Measurements from ENCODE around the gene DNAAF3.
"Not testable (repeated sequence)": the region's sequence is repeated elsewhere in the genome, so short reads cannot be mapped to it uniquely, and the experiment has no call there.

DNAAF3 gene

DNA sequence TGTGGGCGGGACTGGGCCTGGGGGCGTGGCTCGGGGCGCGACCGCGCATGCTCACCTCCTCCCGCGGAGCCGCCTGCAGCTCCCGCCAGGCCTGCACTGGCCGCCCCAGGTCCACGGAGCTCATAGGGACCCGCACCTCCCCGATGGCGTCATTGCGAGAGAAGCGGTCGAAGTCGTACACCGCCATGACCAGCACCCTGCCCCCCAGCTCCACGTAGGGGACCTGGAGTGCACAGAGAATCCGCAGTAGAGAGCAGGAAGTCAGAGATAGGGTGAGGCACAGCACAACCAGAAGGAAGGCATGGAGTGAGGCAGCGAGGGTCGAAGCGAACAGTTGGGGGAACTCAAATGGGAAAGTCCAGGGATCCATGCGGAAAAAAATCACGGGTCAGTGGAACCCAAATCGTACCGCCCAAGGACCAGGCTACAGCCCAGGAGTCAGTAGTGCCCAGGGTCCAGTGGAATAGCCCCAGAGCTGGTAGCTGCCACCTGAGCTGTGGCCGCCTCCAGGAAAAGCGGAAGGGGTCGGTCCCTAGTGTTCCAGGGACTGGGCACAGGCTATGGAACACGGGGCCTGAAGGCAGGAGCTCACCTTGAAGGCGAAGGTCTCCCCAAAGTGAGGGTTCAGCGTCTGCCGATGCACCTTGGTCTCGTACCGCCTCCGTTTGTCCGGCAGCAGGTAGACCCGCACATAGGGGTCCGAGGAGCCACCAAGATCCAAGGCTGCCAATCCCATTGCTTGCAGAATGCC lies 8.9 kb upstream of the DNAAF3 start:
- H3K27ac ChIP-seq (ENCODE audit: insufficient read depth, low read length, poor library complexity, severe bottlenecking): no peak overlapping the region
- peaks cover 29% of the 10 kb centered on the region for H3K4me1 ChIP-seq (ENCODE audit: control insufficient read depth, insufficient read depth, low read length, poor library complexity, severe bottlenecking)
- no peaks in the 10 kb centered on the region for H3K9me3 ChIP-seq (ENCODE audit: control insufficient read depth, low read length)
- peaks cover 50% of the 10 kb centered on the region for H3K27me3 ChIP-seq (replicated peaks; ENCODE audit: control insufficient read depth, insufficient read depth, low read length, poor library complexity, severe bottlenecking)
- no peak for DNase-seq
- no peak overlapping the region for H3K4me3 ChIP-seq (ENCODE audit: insufficient read depth, low read depth, low read length, poor library complexity, severe bottlenecking)
- H3K36me3 ChIP-seq (ENCODE audit: control insufficient read depth, insufficient read depth, low read length): no peaks in the 10 kb centered on the region

DNA sequence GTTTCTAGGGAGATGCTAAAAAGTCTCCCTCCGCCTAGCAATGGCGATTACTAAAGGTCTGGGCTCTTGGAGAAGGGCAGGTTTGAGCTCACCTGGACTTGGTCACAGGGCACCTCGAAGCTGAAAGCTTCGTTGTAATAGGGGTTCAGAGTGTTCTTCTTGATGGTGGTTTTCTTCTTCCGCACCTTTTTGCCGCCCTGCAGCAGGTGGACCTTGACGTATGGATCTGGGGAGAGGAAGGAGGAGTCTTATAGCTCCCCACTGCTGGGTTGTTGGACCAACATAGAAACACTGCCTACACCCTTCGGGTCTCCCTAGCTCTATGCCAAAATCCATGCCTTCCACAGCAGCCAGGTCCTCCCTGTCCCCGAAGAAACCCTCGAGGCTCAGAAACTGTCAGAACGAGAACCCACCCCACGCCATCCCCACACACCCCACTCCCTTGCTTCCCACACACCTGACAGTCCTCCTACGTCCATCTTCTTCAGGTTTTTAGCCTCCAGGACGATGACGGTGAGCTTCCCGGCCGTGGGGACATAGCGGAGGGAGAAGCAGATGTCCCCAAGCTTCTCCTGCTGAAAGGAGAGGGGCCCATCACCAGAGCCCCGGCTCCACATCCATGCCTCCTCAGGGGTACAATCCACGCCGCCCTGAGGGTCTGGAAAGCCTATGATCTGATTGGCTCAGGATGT lies 8.2 kb upstream of the DNAAF3 start:
- H3K4me1 ChIP-seq (ENCODE audit: control insufficient read depth, insufficient read depth, low read length, poor library complexity, severe bottlenecking): peaks cover 23% of the 10 kb centered on the region
- no peak overlapping the region for H3K4me3 ChIP-seq (ENCODE audit: insufficient read depth, low read depth, low read length, poor library complexity, severe bottlenecking)
- H3K27ac ChIP-seq (ENCODE audit: insufficient read depth, low read length, poor library complexity, severe bottlenecking): no peak overlapping the region
- H3K27me3 ChIP-seq (replicated peaks; ENCODE audit: control insufficient read depth, insufficient read depth, low read length, poor library complexity, severe bottlenecking): peaks cover 51% of the 10 kb centered on the region
- H3K36me3 ChIP-seq (ENCODE audit: control insufficient read depth, insufficient read depth, low read length): no peaks in the 10 kb centered on the region
- DNase-seq: no peak
- no peaks in the 10 kb centered on the region for H3K9me3 ChIP-seq (ENCODE audit: control insufficient read depth, low read length)

DNA sequence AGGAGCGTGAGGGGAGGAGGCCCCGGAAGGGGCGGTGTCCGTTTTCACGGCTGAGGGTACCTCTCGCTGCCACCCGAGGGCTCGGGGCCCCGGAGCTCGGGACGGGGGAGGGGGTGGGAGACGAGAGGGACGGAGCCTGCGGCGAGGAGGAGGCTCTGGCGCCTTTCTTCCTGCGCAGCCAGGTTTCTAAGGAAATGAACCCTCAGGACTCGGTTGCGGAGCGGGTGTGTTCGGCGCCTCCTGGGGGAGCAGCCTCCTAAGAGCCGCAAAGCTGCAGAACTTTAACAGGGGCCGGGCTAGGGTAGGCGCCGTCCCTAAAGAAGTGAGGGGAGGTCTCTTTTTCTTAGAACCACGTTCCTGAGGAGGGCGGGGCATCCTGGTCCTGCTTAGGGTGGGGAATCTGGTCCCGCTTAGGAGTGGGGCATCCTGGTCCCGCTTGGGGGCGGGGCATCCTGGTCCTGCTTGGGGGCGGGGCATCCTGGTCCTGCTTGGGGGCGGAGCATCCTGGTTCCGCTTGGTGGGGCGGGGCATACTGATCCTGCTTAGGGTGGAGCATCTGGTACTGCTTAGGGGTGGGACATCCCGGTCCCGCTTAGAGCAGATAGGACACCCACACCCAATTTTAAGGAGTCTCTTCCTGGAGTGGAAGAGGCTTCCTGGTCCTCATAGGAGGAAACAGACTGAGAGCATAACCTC lies 7.4 kb upstream of the DNAAF3 start:
- H3K27me3 ChIP-seq (replicated peaks; ENCODE audit: control insufficient read depth, insufficient read depth, low read length, poor library complexity, severe bottlenecking): peaks cover 48% of the 10 kb centered on the region
- peak in 1 of 3 donors; percentile 21 for DNase-seq
- H3K9me3 ChIP-seq (ENCODE audit: control insufficient read depth, low read length): no peaks in the 10 kb centered on the region
- no peaks in the 10 kb centered on the region for H3K36me3 ChIP-seq (ENCODE audit: control insufficient read depth, insufficient read depth, low read length)
- H3K4me3 ChIP-seq (ENCODE audit: insufficient read depth, low read depth, low read length, poor library complexity, severe bottlenecking): peak overlapping the region; percentile 42
- H3K4me1 ChIP-seq (ENCODE audit: control insufficient read depth, insufficient read depth, low read length, poor library complexity, severe bottlenecking): peaks cover 16% of the 10 kb centered on the region
- H3K27ac ChIP-seq (ENCODE audit: insufficient read depth, low read length, poor library complexity, severe bottlenecking): no peak overlapping the region

DNA sequence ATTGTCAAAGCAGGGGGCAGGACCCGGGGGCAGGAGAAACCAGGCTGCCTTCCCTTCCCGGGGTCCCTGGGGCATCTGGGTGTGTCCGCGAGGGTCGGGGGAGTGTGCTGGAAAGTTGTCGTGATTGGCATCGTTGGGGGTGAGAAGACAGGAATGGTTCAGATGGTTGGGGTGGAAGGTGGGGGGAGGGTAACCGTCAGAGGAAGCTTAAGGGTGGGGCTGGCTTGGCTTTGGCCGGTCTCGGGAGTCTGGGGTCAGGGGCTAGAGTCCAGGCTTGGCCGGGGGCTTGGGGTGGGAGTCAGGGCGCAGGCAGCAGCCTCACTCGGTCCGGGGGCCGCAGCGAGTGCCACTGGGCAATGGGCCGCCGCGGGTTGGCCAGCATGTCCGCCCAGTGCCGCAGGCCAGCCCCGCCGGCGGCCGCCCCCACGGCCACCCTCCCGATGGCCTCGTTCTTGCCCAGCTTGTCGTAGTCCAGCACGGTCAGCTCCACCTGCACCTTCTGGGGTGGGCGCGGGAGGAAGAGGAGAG lies 6.8 kb upstream of the DNAAF3 start:
- Histone ChIP-seq H3K27ac (ENCODE audit: insufficient read depth, low read length, poor library complexity, severe bottlenecking) (no peak overlapping the region), H3K36me3 (ENCODE audit: control insufficient read depth, insufficient read depth, low read length) (no peaks in the 10 kb centered on the region), H3K4me1 (ENCODE audit: control insufficient read depth, insufficient read depth, low read length, poor library complexity, severe bottlenecking) (peaks cover 13% of the 10 kb centered on the region), H3K27me3 (replicated peaks; ENCODE audit: control insufficient read depth, insufficient read depth, low read length, poor library complexity, severe bottlenecking) (peaks cover 42% of the 10 kb centered on the region), H3K4me3 (ENCODE audit: insufficient read depth, low read depth, low read length, poor library complexity, severe bottlenecking) (peak overlapping the region; percentile 42), H3K9me3 (ENCODE audit: control insufficient read depth, low read length) (no peaks in the 10 kb centered on the region)
- no peak for DNase-seq

DNA sequence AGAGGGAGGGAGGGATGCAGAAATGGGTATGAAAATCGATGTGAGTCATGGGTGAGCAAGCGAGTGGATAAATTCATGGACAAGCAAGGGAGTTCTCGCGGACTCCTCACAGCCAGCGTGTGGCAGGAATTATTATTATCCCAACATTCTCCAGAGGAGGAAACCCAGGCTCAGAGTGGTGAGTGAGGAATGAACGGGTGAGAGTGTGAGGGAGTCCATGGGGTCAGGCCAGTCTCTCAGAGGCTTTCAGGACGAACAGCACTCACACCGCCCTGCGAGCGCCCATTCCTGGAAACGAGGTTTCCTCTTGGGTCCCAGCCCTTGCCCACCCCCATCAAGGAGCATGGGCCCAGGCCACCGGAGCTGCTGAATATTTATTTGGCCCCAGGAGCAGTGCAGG lies 6.3 kb upstream of the DNAAF3 start:
- peaks cover 13% of the 10 kb centered on the region for H3K4me1 ChIP-seq (ENCODE audit: control insufficient read depth, insufficient read depth, low read length, poor library complexity, severe bottlenecking)
- peaks cover 39% of the 10 kb centered on the region for H3K27me3 ChIP-seq (replicated peaks; ENCODE audit: control insufficient read depth, insufficient read depth, low read length, poor library complexity, severe bottlenecking)
- H3K27ac ChIP-seq (ENCODE audit: insufficient read depth, low read length, poor library complexity, severe bottlenecking): no peak overlapping the region
- no peak for DNase-seq
- no peak overlapping the region for H3K4me3 ChIP-seq (ENCODE audit: insufficient read depth, low read depth, low read length, poor library complexity, severe bottlenecking)
- H3K36me3 ChIP-seq (ENCODE audit: control insufficient read depth, insufficient read depth, low read length): no peaks in the 10 kb centered on the region
- no peaks in the 10 kb centered on the region for H3K9me3 ChIP-seq (ENCODE audit: control insufficient read depth, low read length)

DNA sequence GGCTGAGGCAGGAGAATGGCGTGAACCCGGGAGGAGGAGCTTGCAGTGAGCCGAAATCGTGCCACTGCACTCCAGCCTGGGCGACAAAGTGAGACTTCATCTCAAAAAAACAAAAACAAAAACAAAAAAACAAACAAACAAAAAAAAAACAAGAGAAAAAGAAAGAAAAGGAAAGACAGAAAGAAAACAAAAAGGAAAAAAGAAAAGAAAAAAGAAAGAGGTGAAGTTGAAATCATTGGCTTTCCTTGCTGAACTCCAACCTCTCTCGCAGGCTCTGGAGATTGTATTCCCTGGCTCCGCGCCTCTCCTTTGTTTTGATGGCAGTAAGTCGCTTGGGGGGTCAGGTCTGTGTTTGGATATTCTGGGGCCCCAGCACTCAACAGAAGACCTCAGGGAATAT lies 5.9 kb upstream of the DNAAF3 start:
- not testable (repeated sequence) for H3K27ac ChIP-seq (ENCODE audit: insufficient read depth, low read length, poor library complexity, severe bottlenecking); H3K36me3 ChIP-seq (ENCODE audit: control insufficient read depth, insufficient read depth, low read length); H3K4me3 ChIP-seq (ENCODE audit: insufficient read depth, low read depth, low read length, poor library complexity, severe bottlenecking); DNase-seq; H3K9me3 ChIP-seq (ENCODE audit: control insufficient read depth, low read length)
- Histone ChIP-seq H3K27me3 (replicated peaks; ENCODE audit: control insufficient read depth, insufficient read depth, low read length, poor library complexity, severe bottlenecking) (peaks cover 38% of the 10 kb centered on the region), H3K4me1 (ENCODE audit: control insufficient read depth, insufficient read depth, low read length, poor library complexity, severe bottlenecking) (peaks cover 13% of the 10 kb centered on the region)

DNA sequence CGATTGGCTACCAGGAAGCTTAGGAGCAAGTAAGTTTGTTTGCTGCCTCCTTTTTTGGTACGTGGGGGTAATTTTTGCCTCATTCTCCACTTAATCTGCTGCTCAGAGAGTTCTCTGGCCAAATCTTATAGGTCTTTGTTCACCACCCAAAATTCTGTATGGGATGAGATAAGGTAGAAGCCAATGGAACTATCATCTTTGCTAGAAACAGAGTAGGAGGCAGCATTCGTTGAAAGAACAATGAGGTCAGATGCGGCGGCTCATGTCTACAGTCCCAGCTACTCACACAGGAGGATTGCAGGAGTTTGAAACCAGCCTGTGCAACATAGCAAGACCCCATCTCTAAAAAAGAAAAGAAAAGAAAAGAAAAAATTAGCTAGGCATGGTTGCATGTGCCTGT lies 5.0 kb upstream of the DNAAF3 start:
- Histone ChIP-seq H3K9me3 (ENCODE audit: control insufficient read depth, low read length) (no peaks in the 10 kb centered on the region), H3K4me1 (ENCODE audit: control insufficient read depth, insufficient read depth, low read length, poor library complexity, severe bottlenecking) (peaks cover 18% of the 10 kb centered on the region), H3K27me3 (replicated peaks; ENCODE audit: control insufficient read depth, insufficient read depth, low read length, poor library complexity, severe bottlenecking) (peaks cover 37% of the 10 kb centered on the region), H3K27ac (ENCODE audit: insufficient read depth, low read length, poor library complexity, severe bottlenecking) (no peak overlapping the region), H3K36me3 (ENCODE audit: control insufficient read depth, insufficient read depth, low read length) (no peaks in the 10 kb centered on the region), H3K4me3 (ENCODE audit: insufficient read depth, low read depth, low read length, poor library complexity, severe bottlenecking) (no peak overlapping the region)
- no peak for DNase-seq

DNA sequence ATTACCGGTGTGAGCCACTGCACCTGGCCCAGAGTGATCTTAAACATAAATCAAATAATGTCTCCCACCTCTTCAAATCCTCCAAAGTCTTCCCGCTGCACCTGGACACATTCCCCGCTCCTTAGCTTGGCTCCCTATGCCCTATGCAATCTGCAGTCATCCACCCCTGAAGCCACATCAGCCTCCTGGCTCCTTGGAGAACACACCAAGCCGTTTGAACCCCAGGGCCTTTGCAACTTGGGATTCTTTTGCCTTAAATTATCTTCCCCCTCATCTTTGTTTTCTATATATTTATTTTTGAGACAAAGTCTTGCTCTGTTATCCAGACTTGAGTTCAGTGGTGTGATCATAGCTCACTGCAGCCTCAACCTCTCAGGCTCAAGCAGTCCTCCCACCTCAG lies 2.7 kb upstream of the DNAAF3 start:
- peaks cover 19% of the 10 kb centered on the region for H3K4me1 ChIP-seq (ENCODE audit: control insufficient read depth, insufficient read depth, low read length, poor library complexity, severe bottlenecking)
- H3K27ac ChIP-seq (ENCODE audit: insufficient read depth, low read length, poor library complexity, severe bottlenecking): no peak overlapping the region
- no peaks in the 10 kb centered on the region for H3K36me3 ChIP-seq (ENCODE audit: control insufficient read depth, insufficient read depth, low read length)
- no peak for DNase-seq
- H3K9me3 ChIP-seq (ENCODE audit: control insufficient read depth, low read length): no peaks in the 10 kb centered on the region
- peaks cover 34% of the 10 kb centered on the region for H3K27me3 ChIP-seq (replicated peaks; ENCODE audit: control insufficient read depth, insufficient read depth, low read length, poor library complexity, severe bottlenecking)
- H3K4me3 ChIP-seq (ENCODE audit: insufficient read depth, low read depth, low read length, poor library complexity, severe bottlenecking): no peak overlapping the region

DNA sequence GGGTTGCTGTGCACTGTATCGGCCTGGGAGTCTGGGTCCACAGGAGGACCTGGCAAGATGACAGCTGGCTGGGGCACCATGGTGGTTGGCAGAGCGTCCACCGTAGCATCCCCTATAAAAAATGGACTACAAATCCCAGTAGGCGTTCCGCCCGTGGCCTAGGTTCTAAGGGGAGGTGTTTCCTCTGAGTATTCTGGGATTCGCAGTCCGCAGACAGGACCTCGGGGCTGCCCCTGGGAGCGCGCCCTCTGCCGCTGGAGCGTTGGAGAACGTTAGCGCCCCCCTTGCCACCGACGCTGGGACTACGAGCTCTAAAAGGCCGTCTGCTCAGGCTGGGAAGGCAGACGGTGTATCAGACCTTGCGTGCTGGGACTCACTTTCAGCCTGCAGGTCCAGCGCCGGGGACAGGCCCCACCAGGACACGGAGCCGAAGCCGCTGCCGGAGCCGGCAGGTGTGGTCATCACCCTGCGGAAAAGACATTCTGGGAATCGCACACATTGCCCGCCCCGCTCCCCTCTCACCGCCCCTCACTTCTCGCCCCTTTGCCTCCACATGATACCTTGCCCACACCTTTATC lies 372 bp downstream of the DNAAF3 start:
- Histone ChIP-seq H3K36me3 (ENCODE audit: control insufficient read depth, insufficient read depth, low read length) (no peaks in the 10 kb centered on the region), H3K4me3 (ENCODE audit: insufficient read depth, low read depth, low read length, poor library complexity, severe bottlenecking) (peak overlapping the region; percentile 11), H3K4me1 (ENCODE audit: control insufficient read depth, insufficient read depth, low read length, poor library complexity, severe bottlenecking) (peaks cover 11% of the 10 kb centered on the region), H3K27ac (ENCODE audit: insufficient read depth, low read length, poor library complexity, severe bottlenecking) (no peak overlapping the region), H3K9me3 (ENCODE audit: control insufficient read depth, low read length) (no peaks in the 10 kb centered on the region), H3K27me3 (replicated peaks; ENCODE audit: control insufficient read depth, insufficient read depth, low read length, poor library complexity, severe bottlenecking) (peaks cover 35% of the 10 kb centered on the region)
- DNase-seq: no peak

Measured in effector memory CD4-positive, alpha-beta T cell (primary cell).